Spleen (tissue), 11 donors: ENCODE measurements around the gene MYDGF. TPM values are rescaled to one million over a fixed set of nuclear protein-coding genes. Genes with fewer than 3 reads are reported as not detected.
A peak's percentile ranks its signal among the peaks of the same experiment; 100 is the strongest.

Experiments
- DNase-seq: peaks from one replicate; pipeline ENCODE4 v3.0.0-alpha.2; 2020
- H3K27ac ChIP-seq, 8 donors: fragments of 200-600 bp; sonication (generic) in 7 of 8; 1 replicate in 4 of 8; 2 replicates in 4 of 8; pipeline versions ENCODE4 v1.5.0 to v1.8.0; 2016 to 2021; ENCODE audit warnings: inconsistent platforms in 4 of 8, mild to moderate bottlenecking in 4 of 8, moderate library complexity in 1 of 8
- H3K27me3 ChIP-seq, 7 donors: fragments of 200-600 bp; sonication (generic) in 6 of 7; replicated peaks in 1 of 7; 1 replicate in 4 of 7; 2 replicates in 3 of 7; pipeline versions ENCODE4 v1.5.0 to v1.8.0; 2016 to 2021; ENCODE audit warnings: inconsistent platforms in 3 of 7, mild to moderate bottlenecking in 1 of 7
- H3K36me3 ChIP-seq, 6 donors: fragments of 200-600 bp; sonication (generic) in 5 of 6; 1 replicate in 4 of 6; 2 replicates in 2 of 6; pipeline versions ENCODE4 v1.5.0 to v1.8.0; 2016 to 2021; ENCODE audit warnings: inconsistent platforms in 2 of 6
- H3K4me1 ChIP-seq, 6 donors: fragments of 200-600 bp; sonication (generic) in 5 of 6; 1 replicate in 3 of 6; 2 replicates in 3 of 6; pipeline versions ENCODE4 v1.5.0 to v1.8.0; 2016 to 2021; ENCODE audit warnings: inconsistent platforms in 3 of 6
- H3K4me3 ChIP-seq, 8 donors: fragments of 200-600 bp; sonication (generic) in 7 of 8; 1 replicate in 4 of 8; 2 replicates in 4 of 8; pipeline versions ENCODE4 v1.5.0 to v1.8.0; 2016 to 2021; ENCODE audit warnings: inconsistent platforms in 4 of 8, mild to moderate bottlenecking in 4 of 8, moderate library complexity in 2 of 8
- H3K9me3 ChIP-seq, 8 donors: fragments of 200-600 bp; sonication (generic) in 7 of 8; 1 replicate in 4 of 8; 2 replicates in 4 of 8; pipeline versions ENCODE4 v1.5.0 to v1.8.0; 2016 to 2021; ENCODE audit warnings: inconsistent platforms in 4 of 8
- POLR2A ChIP-seq, 3 donors: fragments of 450-650 bp; IDR thresholded peaks; one replicate each; pipeline ENCODE4 v1.5.1; 2017; ENCODE audit warnings: antibody characterized with exemption in 3 of 3, mild to moderate bottlenecking in 1 of 3
- POLR2AphosphoS5 ChIP-seq, 3 donors: sonication (generic); formaldehyde crosslinking; IDR thresholded peaks; one replicate each; pipeline ENCODE4 v1.5.1; 2017; ENCODE audit warnings: antibody characterized with exemption in 3 of 3
- WGBS, 5 donors: extraction: QIAGEN DNeasy Blood & Tissue Kit in 3 of 5; methylation state at CpG; one replicate each; pipeline versions ENCODE4 v1.1.5 to v1.1.7; 2013 to 2018; 5-methylcytosine and 5-hydroxymethylcytosine counted together
- intact Hi-C: fragments of 100-400 bp; cut with DNase I; formaldehyde crosslinking; loops from one replicate; pipeline ENCODE4 v1.15.0; 2023; ENCODE audit warnings: low total_unique reads
- polyA plus RNA-seq, 3 donors: library from polyadenylated mRNA; stranded (reverse); fragments of 200-250 nt; gene quantifications; one replicate each; pipeline ENCODE4 v1.2.1, GENCODE V29; 2013
- total RNA-seq, 7 donors: library from RNA; depleted of rRNA in 3 of 7; stranded (reverse); fragments of >200 nt in 3 of 7; fragmentation: NEBNext Ultra II Directional in 4 of 7; extraction: Animal tissue kit (Norgen Biotek cat#: 25700) in 4 of 7; gene quantifications; one replicate each; pipeline versions ENCODE4 v1.1.0 to v1.2.1, GENCODE V29; 2016 to 2021
- TF ChIP-seq, protein P1 (sequence below), 11 experiments: fragments of 200-600 bp in 7 of 11; fragments of 450-650 bp in 4 of 11; sonication (generic) in 4 of 11; IDR thresholded peaks in 8 of 11; conservative IDR thresholded peaks in 3 of 11; 1 replicate in 7 of 11; 2 replicates in 4 of 11; pipeline versions ENCODE4 v1.4.0 to v1.8.0; 2016 to 2021; ENCODE audit warnings: antibody characterized with exemption in 11 of 11, inconsistent platforms in 4 of 11, mild to moderate bottlenecking in 1 of 11
- donor health status: healthy with polysubstance abuse.
- donor health status: DM: no; HTN: no; CAD: no; lungs with moderate emphysema.
- donor health status: DM: no; HTN: no; CAD: no.
- donor health status: Bipolar disorder and iron deficiency.
- donor health status: healthy.
- donor health status: DM: no; HTN: no; CAD: no.
- donor health status: DM: yes; HTN: yes; CAD: no.

Gene MYDGF
- total and polyA plus RNA-seq, 10 donors: 39.0 to 100 (median 64.4) TPM

GRCh38 chr19:4664642-4665041 lies 5.5 kb downstream of the MYDGF start:
- Histone ChIP-seq H3K27ac (no peak overlapping the region), H3K36me3 (peaks cover 0 to 95% (median 67%) of the 10 kb centered on the region in 6 donors), H3K4me1 (peaks cover 13 to 79% (median 29%) of the 10 kb centered on the region in 6 donors), H3K4me3 (no peak overlapping the region), H3K27me3 (no peaks in the 10 kb centered on the region), H3K9me3 (no peaks in the 10 kb centered on the region)
- intact Hi-C loops: no loop called here
- WGBS, 5 donors: 81 to 92% (median 91%) methylated on average over 11 to 12 of the region's 12 CpGs
- DNase-seq: no peak
- peak in 1 of 3 donors; percentile 16 for TF ChIP-seq POLR2AphosphoS5 (IDR thresholded peaks at IDR 0.05)
- no peak for TF ChIP-seq POLR2A (IDR thresholded peaks at IDR 0.05)

DNA sequence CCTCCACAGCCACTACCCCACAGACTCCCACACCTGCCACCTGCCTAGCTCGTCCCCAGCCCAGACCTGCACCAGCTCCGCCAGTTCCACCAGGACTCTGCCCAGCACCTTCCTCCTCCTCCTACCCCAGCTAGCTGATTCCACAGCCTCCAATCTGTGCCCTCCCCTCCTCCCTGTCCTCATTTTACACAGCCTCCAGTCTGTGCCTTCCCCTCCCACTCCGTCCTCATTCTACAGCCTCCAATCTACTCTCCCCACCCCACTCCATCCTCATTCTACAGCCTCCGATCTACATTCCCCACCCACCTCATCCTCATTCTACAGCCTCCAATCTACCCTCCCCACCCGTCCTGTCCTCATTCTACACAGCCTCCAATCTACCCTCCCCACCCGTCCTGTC lies 7.3 kb downstream of the MYDGF start:
- Histone ChIP-seq H3K4me3 (no peak overlapping the region), H3K27ac (no peak overlapping the region), H3K27me3 (no peaks in the 10 kb centered on the region), H3K4me1 (peaks cover 0 to 63% (median 14%) of the 10 kb centered on the region in 6 donors), H3K9me3 (peaks cover 0 to 5% (median 0%) of the 10 kb centered on the region in 8 donors), H3K36me3 (peaks cover 0 to 99% (median 77%) of the 10 kb centered on the region in 6 donors)
- intact Hi-C loops: no loop called here
- no peak for DNase-seq
- WGBS, 5 donors: 82 to 95% (median 90%) methylated on average over 6 of the region's 6 CpGs
- no peak for TF ChIP-seq POLR2AphosphoS5 (IDR thresholded peaks at IDR 0.05)
- TF ChIP-seq, protein P1, sequence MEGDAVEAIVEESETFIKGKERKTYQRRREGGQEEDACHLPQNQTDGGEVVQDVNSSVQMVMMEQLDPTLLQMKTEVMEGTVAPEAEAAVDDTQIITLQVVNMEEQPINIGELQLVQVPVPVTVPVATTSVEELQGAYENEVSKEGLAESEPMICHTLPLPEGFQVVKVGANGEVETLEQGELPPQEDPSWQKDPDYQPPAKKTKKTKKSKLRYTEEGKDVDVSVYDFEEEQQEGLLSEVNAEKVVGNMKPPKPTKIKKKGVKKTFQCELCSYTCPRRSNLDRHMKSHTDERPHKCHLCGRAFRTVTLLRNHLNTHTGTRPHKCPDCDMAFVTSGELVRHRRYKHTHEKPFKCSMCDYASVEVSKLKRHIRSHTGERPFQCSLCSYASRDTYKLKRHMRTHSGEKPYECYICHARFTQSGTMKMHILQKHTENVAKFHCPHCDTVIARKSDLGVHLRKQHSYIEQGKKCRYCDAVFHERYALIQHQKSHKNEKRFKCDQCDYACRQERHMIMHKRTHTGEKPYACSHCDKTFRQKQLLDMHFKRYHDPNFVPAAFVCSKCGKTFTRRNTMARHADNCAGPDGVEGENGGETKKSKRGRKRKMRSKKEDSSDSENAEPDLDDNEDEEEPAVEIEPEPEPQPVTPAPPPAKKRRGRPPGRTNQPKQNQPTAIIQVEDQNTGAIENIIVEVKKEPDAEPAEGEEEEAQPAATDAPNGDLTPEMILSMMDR (IDR thresholded peaks at IDR 0.05 in 8 of 11, conservative IDR thresholded peaks at IDR 0.05 in 3 of 11): no peak
- no peak for TF ChIP-seq POLR2A (IDR thresholded peaks at IDR 0.05)

DNA sequence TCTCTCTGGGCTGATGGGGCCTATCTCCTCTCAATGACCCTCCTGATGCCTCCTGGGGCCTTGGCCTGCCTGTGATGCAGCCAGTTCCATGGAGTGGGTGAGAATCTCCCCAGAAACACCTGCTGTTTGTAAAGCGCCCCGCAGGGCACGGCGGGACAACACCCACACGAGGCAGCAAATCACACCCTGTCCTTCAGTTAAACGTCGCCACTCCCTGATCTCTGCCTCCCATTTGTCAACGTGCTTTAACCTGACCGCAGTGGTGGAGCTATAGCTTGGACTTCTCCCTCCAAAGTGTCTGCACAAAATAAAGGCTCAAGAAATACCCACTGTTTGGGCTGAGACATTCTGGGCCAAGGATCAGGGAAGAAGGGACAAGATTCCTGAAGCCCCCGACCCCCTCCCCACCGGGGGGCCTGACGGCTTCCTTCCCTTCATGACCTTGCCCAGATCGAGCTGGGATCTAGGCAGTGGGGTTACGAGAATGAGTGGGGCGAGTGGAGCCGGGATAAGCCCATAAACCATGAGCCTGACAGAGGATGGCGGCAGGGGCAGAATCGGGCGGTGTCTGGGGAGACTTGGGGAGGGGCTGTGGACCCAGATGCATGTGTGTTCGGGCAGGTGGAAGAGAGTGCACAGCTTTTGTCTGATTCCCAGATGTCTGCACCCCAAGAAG lies 8.0 kb downstream of the MYDGF start:
- WGBS, 5 donors: 79 to 89% (median 89%) methylated on average over 20 of the region's 20 CpGs
- no peak overlapping the region for H3K4me3 ChIP-seq
- DNase-seq: no peak

GRCh38 chr19:4660993-4661392 lies 9.1 kb downstream of the MYDGF start:
- 76 to 89% (median 86%) methylated on average over 4 of the region's 4 CpGs for WGBS, 5 donors
- Histone ChIP-seq H3K4me3 (no peak overlapping the region), H3K9me3 (peaks cover 0 to 5% (median 0%) of the 10 kb centered on the region in 8 donors), H3K27ac (peak overlapping the region in 1 of 8 donors; percentile 38), H3K27me3 (no peaks in the 10 kb centered on the region), H3K4me1 (peaks cover 0 to 61% (median 6%) of the 10 kb centered on the region in 6 donors), H3K36me3 (peaks cover 0 to 99% (median 78%) of the 10 kb centered on the region in 6 donors)
- no peak for DNase-seq
- TF ChIP-seq POLR2A (IDR thresholded peaks at IDR 0.05) (no peak), POLR2AphosphoS5 (IDR thresholded peaks at IDR 0.05) (no peak)
- TF ChIP-seq, protein P1 (IDR thresholded peaks at IDR 0.05 in 8 of 11, conservative IDR thresholded peaks at IDR 0.05 in 3 of 11): no peak
- intact Hi-C loops: no loop called here

More for the DNA sequence above, 8.0 kb downstream of the MYDGF start:
- H3K27me3 ChIP-seq: no peaks in the 10 kb centered on the region
- TF ChIP-seq POLR2A (IDR thresholded peaks at IDR 0.05) (no peak), POLR2AphosphoS5 (IDR thresholded peaks at IDR 0.05) (no peak)
- TF ChIP-seq, protein P1 (IDR thresholded peaks at IDR 0.05 in 8 of 11, conservative IDR thresholded peaks at IDR 0.05 in 3 of 11): no peak
- peaks cover 0 to 63% (median 14%) of the 10 kb centered on the region in 6 donors for H3K4me1 ChIP-seq
- H3K36me3 ChIP-seq: peaks cover 0 to 99% (median 82%) of the 10 kb centered on the region in 6 donors
- no peak overlapping the region for H3K27ac ChIP-seq
- H3K9me3 ChIP-seq: peaks cover 0 to 5% (median 0%) of the 10 kb centered on the region in 8 donors
- intact Hi-C loops: no loop called here
